Measurements from ENCODE around the gene TLCD4.

- TF ChIP-seq CTCF (IDR thresholded peaks at IDR 0.05) (no peak), POLR2A (IDR thresholded peaks at IDR 0.05) (no peak)
Measured at GRCh38 chr1:95146637-95147036, 29.5 kb downstream of the TLCD4 start.
